HepG2 (cell line): ENCODE measurements around the gene CTNNBIP1. TPM values are rescaled to one million over a fixed set of nuclear protein-coding genes. Genes with fewer than 3 reads are reported as not detected.

Source experiments
- ATAC-seq: fragments of 200-7000 bp; cut with Tn5 transposase; 3 replicates; pipeline ENCODE4 v1.9.1; 2020; ENCODE audit warnings: mild to moderate bottlenecking, moderate library complexity
- BruUV-seq: library from RNA; stranded (reverse); fragments of 400-500 nt; replicated peaks from 2 replicates; lab custom pipeline; 2021; lab: Mats Ljungman, UMichigan
- CTCF ChIA-PET: fragments of 300-600 bp; formaldehyde crosslinking; extraction: SDS; loops from one replicate; lab custom pipeline; 2021; ENCODE audit warnings: low total read pairs, inconsistent platforms, low intra/inter-chr PET ratio; lab: Yijun Ruan, JAX
- POLR2A ChIA-PET: fragments of 350-600 bp; sonication (Branson Sonifier 250); formaldehyde crosslinking; loops from one replicate; lab custom pipeline; 2020; ENCODE audit warnings: antibody characterized with exemption, inconsistent platforms; lab: Yijun Ruan, JAX
- DNase-seq: peaks from one replicate; pipeline ENCODE4 v3.0.0-alpha.2; 2015; ENCODE audit warnings: low spot score
- FAIRE-seq: peaks from 3 replicates; lab custom pipeline; 2011; peaks lifted over from hg19 to GRCh38; lab: Jason Lieb, UNC
- H2AFZ ChIP-seq: one replicate; pipeline ENCODE4 v1.6.1; 2011; ENCODE audit warnings: low read length, inconsistent platforms
- H3K27ac ChIP-seq: fragments of 300-600 bp; 3 replicates; pipeline ENCODE4 v1.8.0; 2011; ENCODE audit warnings: mixed run types, mild to moderate bottlenecking, mixed read lengths, low read length, inconsistent platforms; ENCODE audit not compliant: insufficient read depth; ENCODE audit errors: extremely low read length
- H3K27me3 ChIP-seq, 2 experiments: fragments of 200-600 bp in 1 of 2; 2 replicates in 1 of 2; 3 replicates in 1 of 2; pipeline versions ENCODE4 v1.6.0 to v1.8.0; 2011; ENCODE audit warnings: low read length in 2 of 2, mild to moderate bottlenecking in 2 of 2, moderate library complexity in 2 of 2, inconsistent platforms in 1 of 2; ENCODE audit not compliant: insufficient read depth in 2 of 2, control insufficient read depth in 1 of 2
- H3K36me3 ChIP-seq, 2 experiments: fragments of 200-600 bp in 1 of 2; replicated peaks in 1 of 2; 2 replicates in 1 of 2; 3 replicates in 1 of 2; pipeline versions ENCODE4 v1.5.1 to v1.8.0; 2011; ENCODE audit warnings: low read length in 2 of 2, inconsistent platforms in 1 of 2; ENCODE audit not compliant: insufficient read depth in 2 of 2, control insufficient read depth in 1 of 2
- H3K4me1 ChIP-seq: 2 replicates; pipeline ENCODE4 v1.5.1; 2012; ENCODE audit warnings: low read length, inconsistent platforms; ENCODE audit not compliant: insufficient read depth
- H3K4me2 ChIP-seq: 2 replicates; pipeline ENCODE4 v1.6.0; 2011; ENCODE audit warnings: low read depth, low read length, inconsistent platforms
- H3K4me3 ChIP-seq, 3 experiments: fragments of 200-600 bp in 1 of 3; sonication (generic), shearing (Covaris generic) in 1 of 3; replicated peaks in 1 of 3; 2 replicates each; pipeline ENCODE4 v1.5.1; 2011 to 2016; ENCODE audit warnings: low read length in 3 of 3, inconsistent platforms in 2 of 3, low read depth in 2 of 3, mild to moderate bottlenecking in 2 of 3, control low read depth in 1 of 3, mixed read lengths in 1 of 3; ENCODE audit not compliant: insufficient read depth in 1 of 3
- H3K79me2 ChIP-seq: one replicate; pipeline ENCODE4 v1.6.1; 2011; ENCODE audit warnings: low read length, inconsistent platforms; ENCODE audit not compliant: insufficient read depth
- H3K9ac ChIP-seq: 2 replicates; pipeline ENCODE4 v1.6.0; 2011; ENCODE audit warnings: mild to moderate bottlenecking, low read depth, low read length, inconsistent platforms; ENCODE audit not compliant: insufficient read depth
- H3K9me3 ChIP-seq: 2 replicates; pipeline ENCODE4 v1.5.1; 2012; ENCODE audit warnings: mild to moderate bottlenecking, low read length
- H4K20me1 ChIP-seq: 2 replicates; pipeline ENCODE4 v1.6.0; 2011; ENCODE audit warnings: inconsistent platforms, mild to moderate bottlenecking, low read length, moderate library complexity; ENCODE audit not compliant: insufficient read depth
- ARNT2 ChIP-seq: sonication (generic); formaldehyde crosslinking; IDR thresholded peaks from 2 replicates; pipeline ENCODE4 v1.8.0; 2022; ENCODE audit warnings: mild to moderate bottlenecking, low read depth, missing genetic modification reagents, moderate library complexity
- ATF3 ChIP-seq: sonication (generic); formaldehyde crosslinking; IDR thresholded peaks from 2 replicates; pipeline ENCODE4 v1.4.0; 2020; ENCODE audit warnings: missing genetic modification reagents
- MTA3 ChIP-seq: sonication (generic); formaldehyde crosslinking; IDR thresholded peaks from 2 replicates; pipeline ENCODE4 v1.4.0; 2020; ENCODE audit warnings: missing genetic modification reagents
- SMC3 ChIP-seq: IDR thresholded peaks from 2 replicates; pipeline ENCODE4 v1.6.1; 2011; ENCODE audit warnings: low read length, improper control_type of control experiment
- ZNF224 ChIP-seq: sonication (generic); formaldehyde crosslinking; IDR thresholded peaks from 2 replicates; pipeline ENCODE4 v1.5.0; 2020; ENCODE audit warnings: mild to moderate bottlenecking, missing genetic modification reagents
- ZNF256 ChIP-seq: sonication (generic); formaldehyde crosslinking; conservative IDR thresholded peaks from 2 replicates; pipeline ENCODE4 v1.4.0; 2020; ENCODE audit warnings: missing genetic modification reagents
- ZNF687 ChIP-seq: sonication (generic); formaldehyde crosslinking; IDR thresholded peaks from 2 replicates; pipeline ENCODE4 v1.5.1; 2020; ENCODE audit warnings: mild to moderate bottlenecking, missing genetic modification reagents, moderate library complexity
- WGBS: methylation state at CpG from one replicate; pipeline ENCODE4 v1.1.6; 2017; ENCODE audit warnings: low lambda C conversion rate; 5-methylcytosine and 5-hydroxymethylcytosine counted together
- in situ Hi-C: cut with HindIII; loops from 2 replicates; pipeline ENCODE4 v1.10.0; 2017; ENCODE audit warnings: low pct_unique_long_range_greater_than_20kb; ENCODE audit not compliant: extremely low pct_ligation_motif_present
- intact Hi-C: fragments of 100-400 bp; cut with micrococcal nuclease; formaldehyde crosslinking; loops from one replicate; pipeline ENCODE4 v1.10.0; 2022; ENCODE audit not compliant: unreplicated experiment
- polyA plus RNA-seq, 8 experiments: library from polyadenylated mRNA; depleted of rRNA in 3 of 8; stranded (reverse) in 7 of 8; unstranded in 1 of 8; fragments of >200 nt; fragmentation: Illumina TruSeq in 4 of 8; extraction: Trizol in 4 of 8; gene quantifications; 2 replicates each; pipeline versions ENCODE4 v1.2.1 to v1.2.3, GENCODE V29; 2011 to 2016; ENCODE audit warnings: low read depth in 4 of 8, missing spikeins in 1 of 8, mixed read lengths in 1 of 8; ENCODE audit not compliant: insufficient read depth in 1 of 8
- total RNA-seq, 5 experiments: library from RNA; depleted of rRNA; stranded (reverse); fragments of >200 nt; fragmentation: Illumina TruSeq; extraction: Trizol; gene quantifications; 2 replicates each; pipeline ENCODE4 v1.2.3, GENCODE V29; 2016; ENCODE audit warnings: low read depth in 1 of 5

The CTNNBIP1 gene
- total and polyA plus RNA-seq, 2 of the 13 experiments (the other 11 are each of a cell fraction or from before 2014, with no cell fraction given), result 71.7 to 83.0 TPM

- TF ChIP-seq ZNF687 (CRISPR knock-in tag), result peak; percentile 63
- no peak for TF ChIP-seq ARNT2 (CRISPR knock-in tag)
- peak; percentile 81 for TF ChIP-seq SMC3
Measured at GRCh38 chr1:9867408-9868243, 42.4 kb downstream of the CTNNBIP1 start (continued).

- ChIA-PET CTCF (interaction anchor here (1.6 to 2.8 kb wide), 2 partner anchors 82 to 240 kb away, joined by 8 to 41 read pairs; no protein-coding TSS in a partner anchor), POLR2A (no interaction called here)
- intact Hi-C loops, result loop anchor here (1.0 to 5.0 kb wide), 3 partner anchors 83 to 240 kb away; no protein-coding TSS in a partner anchor
- H3K79me2 ChIP-seq, result no peaks in the 10 kb centered on the region
- in situ Hi-C loops, result loop anchor here (5.0 kb wide), 1 partner anchor 80 kb away; no protein-coding TSS in a partner anchor
- H3K27ac ChIP-seq, result no peak overlapping the region
- DNase-seq (no peak), FAIRE-seq (no peak), ATAC-seq (no peak)
- no peak overlapping the region for H3K9ac ChIP-seq
- no peaks in the 10 kb centered on the region for H3K27me3 ChIP-seq
- H2AFZ ChIP-seq, result no peak overlapping the region
- BruUV-seq, result no TSS peak
- WGBS, result 98% methylated on average over 6 of the region's 6 CpGs
- H3K4me3 ChIP-seq, result no peak overlapping the region
- H3K4me1 ChIP-seq, result peaks cover 28% of the 10 kb centered on the region
- no peaks in the 10 kb centered on the region for H3K9me3 ChIP-seq
- TF ChIP-seq ZNF256 (CRISPR knock-in tag) (no peak), ATF3 (CRISPR knock-in tag) (no peak), MTA3 (no peak), ZNF224 (CRISPR knock-in tag) (peak; percentile 21; the same call in 1 of the 2 replicates)
- H4K20me1 ChIP-seq, result no peaks in the 10 kb centered on the region
- peaks cover 20 to 37% of the 10 kb centered on the region in 2 experiments for H3K36me3 ChIP-seq
- H3K4me2 ChIP-seq, result no peak overlapping the region
Measured at GRCh38 chr1:9866836-9867235, 43.2 kb downstream of the CTNNBIP1 start.
